Astrocyte (in vitro differentiated cells and primary cell): Measurements from ENCODE around the gene UAP1L1.

ENCODE experiments used
- CTCF ChIP-seq: IDR thresholded peaks from 2 replicates; pipeline ENCODE4 v1.5.1; 2011; ENCODE audit warnings: low read depth, mild to moderate bottlenecking, inconsistent platforms, low read length, moderate library complexity; ENCODE audit not compliant: insufficient read depth
- EZH2 ChIP-seq: IDR thresholded peaks from 2 replicates; pipeline ENCODE4 v1.6.1; 2012; ENCODE audit warnings: mild to moderate bottlenecking, low read length, inconsistent platforms; ENCODE audit not compliant: insufficient read depth

- TF ChIP-seq CTCF = no peak
- no peak for TF ChIP-seq EZH2
Observed at GRCh38 chr9:137031904-137032640, 45.2 kb upstream of the UAP1L1 start, which contains the start of gene FUT7.
